DND-41 (cell line): ENCODE data around the gene NOSTRIN.

Experiments used
- EZH2 ChIP-seq: IDR thresholded peaks from 3 replicates; pipeline ENCODE4 v1.6.1; 2012; ENCODE audit warnings: borderline replicate concordance, low read depth, mild to moderate bottlenecking, moderate library complexity, low read length, inconsistent platforms; ENCODE audit not compliant: severe bottlenecking
- TF ChIP-seq, protein P1 (sequence below): IDR thresholded peaks from 2 replicates; pipeline ENCODE4 v1.5.1; 2012; ENCODE audit warnings: borderline replicate concordance, low read length, moderate library complexity, mild to moderate bottlenecking; ENCODE audit not compliant: poor library complexity, severe bottlenecking; ENCODE audit errors: extremely low read depth

DNA sequence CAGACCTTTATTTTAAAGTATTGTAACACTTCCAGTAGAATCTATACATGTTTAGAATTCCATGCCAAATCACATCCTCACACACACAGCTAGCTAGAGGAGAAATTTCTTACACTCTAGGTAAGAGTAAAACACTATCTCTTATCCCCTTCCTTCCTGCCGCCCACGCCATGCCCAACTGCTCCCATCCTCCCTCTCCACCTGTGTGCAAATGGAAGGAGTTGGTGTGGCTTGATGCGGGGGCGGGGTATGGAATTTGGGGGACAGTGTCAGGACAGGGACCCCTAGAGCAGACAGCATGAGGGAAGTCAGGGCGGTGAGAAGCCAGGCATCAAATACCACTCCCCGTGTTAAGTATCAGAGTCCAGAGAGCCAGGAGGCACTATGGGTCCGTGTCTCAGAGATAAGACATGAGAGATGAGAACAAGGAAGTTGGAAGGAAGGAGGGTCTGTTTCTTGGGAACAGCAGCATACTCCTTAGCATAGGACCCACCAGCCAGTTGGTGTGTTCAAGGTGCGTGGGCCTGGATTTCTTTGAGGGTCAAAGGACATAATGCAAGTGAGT, 48.6 kb upstream of the NOSTRIN start:
- TF ChIP-seq, protein P1, sequence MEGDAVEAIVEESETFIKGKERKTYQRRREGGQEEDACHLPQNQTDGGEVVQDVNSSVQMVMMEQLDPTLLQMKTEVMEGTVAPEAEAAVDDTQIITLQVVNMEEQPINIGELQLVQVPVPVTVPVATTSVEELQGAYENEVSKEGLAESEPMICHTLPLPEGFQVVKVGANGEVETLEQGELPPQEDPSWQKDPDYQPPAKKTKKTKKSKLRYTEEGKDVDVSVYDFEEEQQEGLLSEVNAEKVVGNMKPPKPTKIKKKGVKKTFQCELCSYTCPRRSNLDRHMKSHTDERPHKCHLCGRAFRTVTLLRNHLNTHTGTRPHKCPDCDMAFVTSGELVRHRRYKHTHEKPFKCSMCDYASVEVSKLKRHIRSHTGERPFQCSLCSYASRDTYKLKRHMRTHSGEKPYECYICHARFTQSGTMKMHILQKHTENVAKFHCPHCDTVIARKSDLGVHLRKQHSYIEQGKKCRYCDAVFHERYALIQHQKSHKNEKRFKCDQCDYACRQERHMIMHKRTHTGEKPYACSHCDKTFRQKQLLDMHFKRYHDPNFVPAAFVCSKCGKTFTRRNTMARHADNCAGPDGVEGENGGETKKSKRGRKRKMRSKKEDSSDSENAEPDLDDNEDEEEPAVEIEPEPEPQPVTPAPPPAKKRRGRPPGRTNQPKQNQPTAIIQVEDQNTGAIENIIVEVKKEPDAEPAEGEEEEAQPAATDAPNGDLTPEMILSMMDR, result no peak
- no peak for TF ChIP-seq EZH2
